ENCODE results near the gene DDX3X. TPM values are rescaled to one million over a fixed set of nuclear protein-coding genes. Genes with fewer than 3 reads are reported as not detected.

DDX3X gene
- total and polyA plus RNA-seq, 2 of the 4 experiments (the other 2 are of a cell fraction), result 64.8 to 229 TPM

DNA sequence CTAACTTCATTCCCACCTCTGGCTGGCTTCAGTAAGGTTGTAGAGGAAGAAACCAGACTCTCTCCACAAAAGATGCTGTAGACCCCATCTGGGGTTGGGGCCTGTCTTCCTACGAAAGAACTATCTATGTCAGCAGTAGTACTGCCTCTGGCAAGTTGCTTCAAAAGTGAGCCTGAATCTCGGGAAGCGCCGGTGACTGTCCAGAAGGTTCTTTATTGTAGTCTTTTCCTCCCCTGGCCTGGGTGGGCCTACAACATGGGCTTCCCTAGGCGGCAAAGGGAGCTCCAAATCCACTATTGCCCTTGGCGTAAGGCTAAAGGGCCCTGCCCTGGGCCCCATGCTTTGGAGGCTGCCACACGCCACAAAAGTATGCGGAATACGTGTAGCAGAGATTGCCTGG is 74.6 kb downstream of the DDX3X start:
- Histone ChIP-seq H3K14ac (replicated peaks; ENCODE audit: low read depth, low read length) (no peak overlapping the region), H2BK120ac (ENCODE audit: low read depth, low read length) (no peak overlapping the region), H4K8ac (ENCODE audit: low read depth in 2 of 2, low read length in 2 of 2) (no peak overlapping the region), H2BK20ac (ENCODE audit: low read depth, low read length) (no peak overlapping the region), H2AK5ac (ENCODE audit: low read depth, low read length) (no peak overlapping the region), H3K23ac (ENCODE audit: low read depth, low read length) (no peak overlapping the region), H3K56ac (ENCODE audit: extremely low read depth, insufficient read depth, low read length) (no peak overlapping the region), H4K91ac (ENCODE audit: insufficient read depth, low read depth, low read length) (no peak overlapping the region), H2AK9ac (replicated peaks; ENCODE audit: low read depth, low read length, poor library complexity) (no peak overlapping the region), H3K4me2 (ENCODE audit: low read depth, low read length) (no peak overlapping the region), H3K79me1 (ENCODE audit: low read depth in 1 of 2, low read length in 2 of 2) (no peaks in the 10 kb centered on the region), H3K9ac (ENCODE audit: low read depth, low read length) (no peak overlapping the region), H2AFZ (replicated peaks; ENCODE audit: low read length, poor library complexity) (no peak overlapping the region), H3K18ac (ENCODE audit: low read depth, low read length) (no peak overlapping the region), H3K4me3 (ENCODE audit: insufficient read depth, low read depth, low read length) (no peak overlapping the region), H4K5ac (ENCODE audit: low read depth, low read length) (no peak overlapping the region), H4K20me1 (ENCODE audit: insufficient read depth, low read length) (no peaks in the 10 kb centered on the region), H2BK15ac (ENCODE audit: low read depth, low read length) (no peak overlapping the region), H3K9me1 (ENCODE audit: insufficient read depth, low read length) (0 out of 2 replicates have a peak, but pooled peaks cover 3% of the 10 kb centered on the region), H3K9me3 (ENCODE audit: control insufficient read depth, insufficient read depth, low read length) (no peaks in the 10 kb centered on the region), H3K27me3 (ENCODE audit: control insufficient read depth, insufficient read depth, low read length) (peaks cover 9% of the 10 kb centered on the region), H3K4ac (ENCODE audit: low read depth, low read length) (no peak overlapping the region), H2BK5ac (ENCODE audit: low read depth, low read length, poor library complexity, severe bottlenecking) (no peak overlapping the region), H3K36me3 (ENCODE audit: control insufficient read depth, insufficient read depth, low read length) (no peaks in the 10 kb centered on the region), H3K27ac (ENCODE audit: insufficient read depth, low read length) (no peak overlapping the region), H3K4me1 (ENCODE audit: control insufficient read depth, insufficient read depth, low read length) (no peaks in the 10 kb centered on the region)
- ChIA-PET CTCF (no interaction called here), POLR2A (ENCODE audit: unreplicated experiment) (no interaction called here)
- intact Hi-C loops (cut with micrococcal nuclease), result no loop called here
- TF ChIP-seq SMC3 (IDR thresholded peaks at IDR 0.05; ENCODE audit: low read depth, low read length), result no peak
- no peak for TF ChIP-seq CEBPB (IDR thresholded peaks at IDR 0.05; ENCODE audit: low read depth, low read length)
- no peak for TF ChIP-seq MAZ (IDR thresholded peaks at IDR 0.05; ENCODE audit: borderline replicate concordance, low read depth, low read length)
- TF ChIP-seq, protein P1, sequence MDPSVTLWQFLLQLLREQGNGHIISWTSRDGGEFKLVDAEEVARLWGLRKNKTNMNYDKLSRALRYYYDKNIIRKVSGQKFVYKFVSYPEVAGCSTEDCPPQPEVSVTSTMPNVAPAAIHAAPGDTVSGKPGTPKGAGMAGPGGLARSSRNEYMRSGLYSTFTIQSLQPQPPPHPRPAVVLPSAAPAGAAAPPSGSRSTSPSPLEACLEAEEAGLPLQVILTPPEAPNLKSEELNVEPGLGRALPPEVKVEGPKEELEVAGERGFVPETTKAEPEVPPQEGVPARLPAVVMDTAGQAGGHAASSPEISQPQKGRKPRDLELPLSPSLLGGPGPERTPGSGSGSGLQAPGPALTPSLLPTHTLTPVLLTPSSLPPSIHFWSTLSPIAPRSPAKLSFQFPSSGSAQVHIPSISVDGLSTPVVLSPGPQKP (IDR thresholded peaks at IDR 0.05; ENCODE audit: borderline replicate concordance, low read depth, low read length), result no peak
- TF ChIP-seq CHD1 (IDR thresholded peaks at IDR 0.05; ENCODE audit: low read depth, low read length), result no peak
- TF ChIP-seq FOS (IDR thresholded peaks at IDR 0.05; ENCODE audit: low read depth, low read length), result no peak
- ATAC-seq (ENCODE audit: low read depth), result no peak
- dilution Hi-C loops (cut with HindIII; ENCODE audit: low sequenced_read_pairs, unreplicated experiment), result no loop called here
- no TSS peak for BruUV-seq (replicated peaks)
- DNase-seq, result no peak
- in situ Hi-C loops (cut with MboI; ENCODE audit: low sequenced_read_pairs), result no loop called here
- 85% methylated on average over 8 of the region's 9 CpGs; no CpG with 5 or more reads in 1 of the 2 experiments for WGBS, 2 experiments (ENCODE audit: extremely low coverage in 2 of 2, insufficient read length in 1 of 2)

Data from IMR-90 (cell line).